ENCODE measurements around the gene SULT1C2. TPM values are rescaled to one million over a fixed set of nuclear protein-coding genes. Genes with fewer than 3 reads are reported as not detected.

The SULT1C2 gene
- total RNA-seq, 1 donor from 2014 or later, result 0.19 TPM

Other genes with a start within 250 kb of the SULT1C2 start
- gene SULT1C3, start 48.9 kb upstream of the SULT1C2 start, total RNA-seq, result not detected in 2 replicates
- gene SULT1C4, start 89.1 kb downstream of the SULT1C2 start, total RNA-seq, result 7.7 and 8.0 TPM in 2 replicates
- gene GCC2, start 160.3 kb downstream of the SULT1C2 start, total RNA-seq, result 24.6 and 24.9 TPM in 2 replicates
- gene LIMS1, start 245.6 kb downstream of the SULT1C2 start, total RNA-seq, result 25.8 and 30.9 TPM in 2 replicates

Data from neural crest cell (in vitro differentiated cells).